Neural cell (in vitro differentiated cells): ENCODE measurements around the gene DDN.

ENCODE experiments used
- CTCF ChIP-seq: fragments of 450-650 bp; IDR thresholded peaks from 2 replicates; pipeline ENCODE4 v1.5.1; 2014; ENCODE audit warnings: antibody characterized with exemption, mild to moderate bottlenecking, moderate library complexity; ENCODE audit not compliant: poor library complexity, severe bottlenecking
- EP300 ChIP-seq: fragments of 450-650 bp; conservative IDR thresholded peaks from 2 replicates; pipeline ENCODE4 v1.6.1; 2014; ENCODE audit warnings: antibody characterized with exemption, mild to moderate bottlenecking, moderate library complexity; ENCODE audit not compliant: poor library complexity, severe bottlenecking
- MXI1 ChIP-seq: fragments of 450-650 bp; conservative IDR thresholded peaks from 2 replicates; pipeline ENCODE4 v1.6.1; 2014; ENCODE audit warnings: antibody characterized with exemption, mild to moderate bottlenecking; ENCODE audit not compliant: poor library complexity, severe bottlenecking
- POLR2AphosphoS5 ChIP-seq: IDR thresholded peaks from 2 replicates; pipeline ENCODE4 v1.6.1; 2012
- RAD21 ChIP-seq: fragments of 450-650 bp; conservative IDR thresholded peaks from 2 replicates; pipeline ENCODE4 v1.6.1; 2014; ENCODE audit warnings: antibody characterized with exemption, mild to moderate bottlenecking, moderate library complexity
- TF ChIP-seq, protein P1 (sequence below): IDR thresholded peaks from 2 replicates; pipeline ENCODE4 v1.6.1; 2012; ENCODE audit warnings: borderline replicate concordance

- TF ChIP-seq CTCF (no peak), RAD21 (no peak), POLR2AphosphoS5 (no peak), EP300 (no peak), MXI1 (no peak)
- TF ChIP-seq, protein P1, sequence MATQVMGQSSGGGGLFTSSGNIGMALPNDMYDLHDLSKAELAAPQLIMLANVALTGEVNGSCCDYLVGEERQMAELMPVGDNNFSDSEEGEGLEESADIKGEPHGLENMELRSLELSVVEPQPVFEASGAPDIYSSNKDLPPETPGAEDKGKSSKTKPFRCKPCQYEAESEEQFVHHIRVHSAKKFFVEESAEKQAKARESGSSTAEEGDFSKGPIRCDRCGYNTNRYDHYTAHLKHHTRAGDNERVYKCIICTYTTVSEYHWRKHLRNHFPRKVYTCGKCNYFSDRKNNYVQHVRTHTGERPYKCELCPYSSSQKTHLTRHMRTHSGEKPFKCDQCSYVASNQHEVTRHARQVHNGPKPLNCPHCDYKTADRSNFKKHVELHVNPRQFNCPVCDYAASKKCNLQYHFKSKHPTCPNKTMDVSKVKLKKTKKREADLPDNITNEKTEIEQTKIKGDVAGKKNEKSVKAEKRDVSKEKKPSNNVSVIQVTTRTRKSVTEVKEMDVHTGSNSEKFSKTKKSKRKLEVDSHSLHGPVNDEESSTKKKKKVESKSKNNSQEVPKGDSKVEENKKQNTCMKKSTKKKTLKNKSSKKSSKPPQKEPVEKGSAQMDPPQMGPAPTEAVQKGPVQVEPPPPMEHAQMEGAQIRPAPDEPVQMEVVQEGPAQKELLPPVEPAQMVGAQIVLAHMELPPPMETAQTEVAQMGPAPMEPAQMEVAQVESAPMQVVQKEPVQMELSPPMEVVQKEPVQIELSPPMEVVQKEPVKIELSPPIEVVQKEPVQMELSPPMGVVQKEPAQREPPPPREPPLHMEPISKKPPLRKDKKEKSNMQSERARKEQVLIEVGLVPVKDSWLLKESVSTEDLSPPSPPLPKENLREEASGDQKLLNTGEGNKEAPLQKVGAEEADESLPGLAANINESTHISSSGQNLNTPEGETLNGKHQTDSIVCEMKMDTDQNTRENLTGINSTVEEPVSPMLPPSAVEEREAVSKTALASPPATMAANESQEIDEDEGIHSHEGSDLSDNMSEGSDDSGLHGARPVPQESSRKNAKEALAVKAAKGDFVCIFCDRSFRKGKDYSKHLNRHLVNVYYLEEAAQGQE, result no peak
Measured at GRCh38 chr12:48994224-48995085, 4.7 kb downstream of the DDN start.
